ENCODE measurements around the gene ENAM. TPM values are rescaled to one million over a fixed set of nuclear protein-coding genes. Genes with fewer than 3 reads are reported as not detected.

The ENAM gene
- total RNA-seq, 4 donors from 2014 or later: 0.20 to 9.2 (median 2.8) TPM

GRCh38 chr4:70674731-70675130 is 46.2 kb downstream of the ENAM start:
- no peak for DNase-seq
- intact Hi-C loops (cut with DNase I; ENCODE audit: low total_unique reads) (no loop called here), in situ Hi-C loops (cut with MboI; ENCODE audit: low sequenced_read_pairs in 4 of 4) (loop anchor here (25.0 kb wide), 2 partner anchors 313 to 338 kb away; partner anchors contain the start of gene DCK (in 2 of the 4))
- Histone ChIP-seq H3K4me3 (no peak overlapping the region), H3K4me1 (no peaks in the 10 kb centered on the region), H3K9me3 (no peaks in the 10 kb centered on the region), H3K27me3 (no peaks in the 10 kb centered on the region), H3K36me3 (no peaks in the 10 kb centered on the region), H3K27ac (no peak overlapping the region)
- TF ChIP-seq CTCF (IDR thresholded peaks at IDR 0.05 in 4 of 5, conservative IDR thresholded peaks at IDR 0.05 in 1 of 5): no peak
- TF ChIP-seq POLR2A (IDR thresholded peaks at IDR 0.05): no peak
- no peak for ATAC-seq

GRCh38 chr4:70676554-70677090 is 48.1 kb downstream of the ENAM start:
- no peak for ATAC-seq
- H3K4me3 ChIP-seq: no peak overlapping the region
- H3K4me1 ChIP-seq: no peaks in the 10 kb centered on the region
- intact Hi-C loops (cut with DNase I; ENCODE audit: low total_unique reads): no loop called here
- in situ Hi-C loops (cut with MboI; ENCODE audit: low sequenced_read_pairs in 4 of 4): loop anchor here in 1 of 4 donors (25.0 kb wide), 1 partner anchor 311 kb away; the partner anchor contains the start of gene DCK
- no peak for DNase-seq
- H3K9me3 ChIP-seq: no peaks in the 10 kb centered on the region
- H3K36me3 ChIP-seq: no peaks in the 10 kb centered on the region
- no peak for TF ChIP-seq POLR2A (IDR thresholded peaks at IDR 0.05)
- no peak for TF ChIP-seq CTCF (IDR thresholded peaks at IDR 0.05 in 4 of 5, conservative IDR thresholded peaks at IDR 0.05 in 1 of 5)
- H3K27ac ChIP-seq: no peak overlapping the region
- no peaks in the 10 kb centered on the region for H3K27me3 ChIP-seq

DNA sequence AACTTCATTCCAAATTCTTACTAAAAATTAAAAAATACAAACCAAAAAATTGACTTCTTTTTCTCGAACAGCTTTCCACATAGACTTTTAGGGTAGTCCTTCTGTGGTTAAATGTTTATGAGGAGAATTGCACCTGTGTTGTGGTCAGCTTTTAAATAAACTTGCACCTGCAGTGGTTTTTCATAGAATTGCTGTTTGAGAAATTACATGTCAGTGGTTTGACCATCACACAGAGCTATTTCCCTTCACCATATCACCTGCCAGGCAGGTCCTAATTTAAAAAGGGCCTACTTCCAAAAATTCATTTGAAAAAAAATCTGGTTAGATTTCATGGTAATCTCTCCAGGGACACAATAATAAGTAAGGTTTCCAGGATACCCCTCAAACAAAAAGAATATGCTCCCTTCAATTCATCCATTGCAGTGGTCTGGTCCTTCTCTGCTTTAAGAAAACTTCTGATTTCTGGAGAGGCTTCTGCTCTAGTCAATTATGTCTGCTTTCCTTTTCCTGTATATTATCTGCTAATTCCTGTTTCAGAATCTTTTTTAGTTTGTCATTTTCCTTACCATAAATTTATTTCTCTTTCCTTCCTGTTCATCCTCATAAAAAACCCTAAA is 49.9 kb downstream of the ENAM start:
- in situ Hi-C loops (cut with MboI; ENCODE audit: low sequenced_read_pairs in 4 of 4): loop anchor here in 1 of 4 donors (25.0 kb wide), 1 partner anchor 309 kb away; the partner anchor contains the start of gene DCK

DNA sequence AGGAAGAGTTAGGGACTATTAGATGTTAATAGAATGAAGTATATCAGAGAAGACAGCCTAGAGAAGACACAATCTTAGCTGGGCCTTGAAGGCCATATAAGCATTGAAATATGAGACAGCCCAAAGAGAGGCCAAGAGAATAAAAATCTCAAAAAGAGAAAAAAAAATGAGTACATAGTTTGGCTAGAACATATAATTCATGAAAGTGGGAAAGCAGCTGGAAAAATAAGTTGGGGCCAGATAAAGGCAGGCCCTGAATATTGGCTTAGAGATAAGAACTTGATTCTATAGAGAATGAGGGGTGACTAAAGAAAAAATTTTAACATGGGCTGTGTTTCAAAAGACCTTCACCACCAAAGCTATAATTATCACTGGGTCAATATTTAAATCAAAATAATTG is 52.4 kb downstream of the ENAM start:
- Histone ChIP-seq H3K4me1 (no peaks in the 10 kb centered on the region), H3K27ac (no peak overlapping the region), H3K36me3 (no peaks in the 10 kb centered on the region), H3K9me3 (no peaks in the 10 kb centered on the region), H3K4me3 (no peak overlapping the region), H3K27me3 (no peaks in the 10 kb centered on the region)
- TF ChIP-seq CTCF (IDR thresholded peaks at IDR 0.05 in 4 of 5, conservative IDR thresholded peaks at IDR 0.05 in 1 of 5) (no peak), POLR2A (IDR thresholded peaks at IDR 0.05) (no peak)
- intact Hi-C loops (cut with DNase I; ENCODE audit: low total_unique reads) (no loop called here), in situ Hi-C loops (cut with MboI; ENCODE audit: low sequenced_read_pairs in 4 of 4) (loop anchor here in 1 of 4 donors (25.0 kb wide), 1 partner anchor 306 kb away; the partner anchor contains the start of gene DCK)
- ATAC-seq (no peak), DNase-seq (no peak)

More for the DNA sequence above, 49.9 kb downstream of the ENAM start:
- ATAC-seq (no peak), DNase-seq (no peak)
- H3K27me3 ChIP-seq: no peaks in the 10 kb centered on the region
- no peaks in the 10 kb centered on the region for H3K36me3 ChIP-seq
- intact Hi-C loops (cut with DNase I; ENCODE audit: low total_unique reads): no loop called here
- no peak overlapping the region for H3K4me3 ChIP-seq
- no peaks in the 10 kb centered on the region for H3K9me3 ChIP-seq
- H3K4me1 ChIP-seq: no peaks in the 10 kb centered on the region
- no peak overlapping the region for H3K27ac ChIP-seq
- no peak for TF ChIP-seq POLR2A (IDR thresholded peaks at IDR 0.05)
- no peak for TF ChIP-seq CTCF (IDR thresholded peaks at IDR 0.05 in 4 of 5, conservative IDR thresholded peaks at IDR 0.05 in 1 of 5)
